Activated CD4-positive, alpha-beta T cell treated with anti-CD3 and anti-CD28 coated beads, Interleukin-2, Interleukin-4, amounts not matched to agents 100 ng/mL and 50 ng/mL, durations not matched to agents 16 hours and 8 hours (primary cell): ENCODE results near the gene PPP6R1.
"Not testable (repeated sequence)": the region's sequence is repeated elsewhere in the genome, so short reads cannot be mapped to it uniquely, and the experiment has no call there.

Source experiments
- DNase-seq: peaks from one replicate; pipeline ENCODE4 v3.0.0-alpha.2; 2020; ENCODE audit warnings: low spot score

PPP6R1 gene

DNA sequence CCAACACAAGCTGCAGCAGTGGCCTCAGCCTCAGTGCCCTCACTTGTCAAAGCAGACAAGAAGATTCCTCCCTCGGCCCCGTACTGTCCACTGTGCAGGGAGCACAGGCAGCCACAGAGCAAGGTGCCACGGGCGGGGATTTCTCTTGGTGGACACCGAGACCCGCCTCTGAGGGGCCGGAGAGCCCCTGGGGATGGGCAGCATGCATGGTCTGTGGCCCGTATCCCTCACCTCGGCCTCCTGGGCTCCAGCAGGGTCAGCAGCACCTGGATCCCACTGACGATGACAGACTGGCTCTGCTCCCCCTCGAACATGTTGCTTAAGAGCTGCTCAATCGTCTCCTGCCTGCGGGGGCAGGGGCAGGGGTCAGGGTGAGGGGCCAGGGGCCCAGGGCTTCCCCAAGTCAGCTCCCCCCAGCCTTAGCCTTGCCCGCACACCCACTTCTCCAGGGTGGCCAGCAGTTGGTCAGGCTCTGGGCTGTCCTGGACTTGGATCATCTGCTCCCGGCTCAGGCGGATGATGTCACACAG lies 16.8 kb downstream of the PPP6R1 start:
- DNase-seq: no peak

DNA sequence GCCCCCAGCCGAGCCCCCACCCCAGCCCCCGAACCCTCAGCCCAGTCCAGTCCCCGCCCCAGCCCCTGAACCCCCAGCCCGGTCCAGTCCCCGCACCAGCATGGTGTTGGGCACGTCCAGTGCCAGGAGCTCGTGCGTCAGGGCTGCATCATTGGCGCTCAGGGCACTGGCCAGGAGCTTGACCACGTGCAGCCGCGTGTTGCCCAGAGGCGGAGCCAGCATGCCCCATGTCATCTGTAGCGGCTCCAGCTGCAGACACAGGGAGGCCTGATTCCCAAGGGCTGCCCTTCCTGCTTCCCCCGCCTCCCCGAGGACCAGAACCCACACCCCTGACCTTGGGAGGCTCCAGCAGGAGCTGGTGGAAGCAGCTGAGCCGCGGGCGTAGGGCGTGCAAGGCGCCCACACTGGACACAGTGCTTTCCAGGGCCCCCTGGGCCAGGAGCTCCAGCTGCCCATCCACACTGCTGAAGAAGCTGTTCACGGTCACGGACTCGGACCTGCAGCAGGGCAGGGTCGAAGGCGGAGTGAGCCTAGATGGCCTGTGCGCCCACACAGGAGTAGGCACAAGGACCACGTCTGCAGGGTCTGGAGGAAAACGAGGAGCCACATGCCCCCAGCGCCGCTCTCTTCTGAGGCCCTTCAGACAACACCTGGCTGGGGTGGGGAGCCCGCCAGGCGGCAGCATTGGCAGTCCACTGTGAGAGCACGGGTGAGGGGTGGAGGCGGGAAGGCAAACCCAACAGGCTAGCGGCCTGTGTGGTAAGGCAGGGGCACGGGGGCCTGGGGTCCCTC lies 17.5 kb downstream of the PPP6R1 start:
- DNase-seq: no peak

- no peak for DNase-seq
Measured at GRCh38 chr19:55240713-55241020, 18.1 kb downstream of the PPP6R1 start.

DNA sequence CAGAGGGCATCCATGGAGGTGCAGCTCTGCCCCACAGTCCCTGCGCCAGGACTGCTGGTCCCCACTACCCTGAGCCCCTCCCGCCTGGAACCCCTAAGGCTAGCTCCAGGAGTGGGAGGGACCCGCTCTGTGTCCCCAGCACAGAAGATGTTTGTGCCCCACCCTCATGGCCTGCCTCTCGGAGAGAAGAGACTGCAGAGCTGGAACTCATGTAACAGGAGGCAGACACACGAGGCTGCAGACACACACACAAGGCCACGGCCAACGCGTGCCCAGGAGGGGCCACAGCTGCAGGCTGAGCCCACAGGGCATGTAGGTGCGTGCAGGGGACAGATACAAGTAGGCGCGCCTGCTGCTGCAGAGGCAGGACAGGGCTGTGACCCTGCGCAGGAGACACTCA lies 19.8 kb downstream of the PPP6R1 start:
- no peak for DNase-seq

- DNase-seq: no peak
Measured at GRCh38 chr19:55238030-55238429, 20.8 kb downstream of the PPP6R1 start.

- no peak for DNase-seq
Measured at GRCh38 chr19:55232986-55233385, 25.8 kb downstream of the PPP6R1 start.

- no peak for DNase-seq
Measured at GRCh38 chr19:55232286-55232602, 26.6 kb downstream of the PPP6R1 start.

- DNase-seq: no peak
Measured at GRCh38 chr19:55231391-55232285, 27.2 kb downstream of the PPP6R1 start.

GRCh38 chr19:55230780-55231179 lies 28.0 kb downstream of the PPP6R1 start:
- DNase-seq: no peak

GRCh38 chr19:55230329-55230728 lies 28.5 kb downstream of the PPP6R1 start:
- no peak for DNase-seq

DNA sequence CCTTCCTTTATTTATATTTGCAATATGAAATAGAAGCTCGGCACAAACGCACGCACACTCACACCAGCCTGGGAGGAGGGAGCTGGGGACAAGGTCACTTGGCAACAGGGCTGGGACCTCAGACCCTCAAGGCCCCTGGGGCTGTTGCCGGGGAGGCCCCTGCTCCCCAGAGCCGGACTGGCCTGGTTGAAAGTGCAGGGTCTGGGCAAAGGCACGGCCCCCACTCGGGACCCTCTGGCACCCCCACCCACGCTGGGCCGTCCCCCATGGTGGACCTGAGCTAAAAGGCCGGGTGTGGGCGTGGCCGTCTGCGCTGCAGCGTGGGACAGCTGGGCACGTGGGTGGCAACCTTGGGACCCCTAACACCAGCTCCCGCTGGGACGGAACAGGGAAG lies 29.0 kb downstream of the PPP6R1 start:
- no peak for DNase-seq

- no peak for DNase-seq
Measured at GRCh38 chr19:55229145-55229788, 29.6 kb downstream of the PPP6R1 start.

DNA sequence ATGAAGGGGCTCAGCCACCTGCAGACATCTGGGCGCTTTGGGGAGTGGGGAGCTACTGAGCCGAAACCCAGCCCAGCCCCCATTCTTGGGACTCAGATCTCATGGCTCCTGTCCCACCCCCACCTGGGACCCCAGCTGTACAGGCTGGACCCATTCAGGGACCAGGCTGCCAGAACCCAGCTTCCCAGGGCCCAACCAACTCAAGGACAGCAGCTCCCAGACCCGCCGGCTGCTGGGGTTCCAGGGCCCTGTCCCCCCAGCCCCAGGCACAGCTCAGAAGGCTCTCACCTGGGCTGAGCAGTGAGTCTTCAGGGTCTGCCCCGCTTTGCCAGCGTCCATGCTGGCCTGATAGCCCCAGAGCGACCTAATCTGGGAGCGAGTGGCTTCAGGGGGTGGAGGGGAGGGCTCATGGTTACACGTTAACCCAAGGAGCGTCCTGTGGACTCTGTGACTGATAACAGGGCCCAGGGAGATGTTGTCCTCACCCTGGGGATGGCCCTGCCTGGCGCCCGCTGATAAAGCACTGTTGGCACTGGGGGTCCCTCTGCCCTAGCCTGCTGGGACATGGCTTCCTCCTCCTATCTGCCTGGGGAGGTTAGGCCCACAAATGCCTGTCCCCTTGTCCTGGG lies 30.3 kb downstream of the PPP6R1 start, which contains the start of gene TMEM86B:
TSS of gene TMEM86B (minus strand) at position 361 of the 629 bp plus-strand sequence. CDS start at position 339, 22 bp downstream.
- DNase-seq: no peak

GRCh38 chr19:55228015-55228391 lies 30.8 kb downstream of the PPP6R1 start:
- no peak for DNase-seq

DNA sequence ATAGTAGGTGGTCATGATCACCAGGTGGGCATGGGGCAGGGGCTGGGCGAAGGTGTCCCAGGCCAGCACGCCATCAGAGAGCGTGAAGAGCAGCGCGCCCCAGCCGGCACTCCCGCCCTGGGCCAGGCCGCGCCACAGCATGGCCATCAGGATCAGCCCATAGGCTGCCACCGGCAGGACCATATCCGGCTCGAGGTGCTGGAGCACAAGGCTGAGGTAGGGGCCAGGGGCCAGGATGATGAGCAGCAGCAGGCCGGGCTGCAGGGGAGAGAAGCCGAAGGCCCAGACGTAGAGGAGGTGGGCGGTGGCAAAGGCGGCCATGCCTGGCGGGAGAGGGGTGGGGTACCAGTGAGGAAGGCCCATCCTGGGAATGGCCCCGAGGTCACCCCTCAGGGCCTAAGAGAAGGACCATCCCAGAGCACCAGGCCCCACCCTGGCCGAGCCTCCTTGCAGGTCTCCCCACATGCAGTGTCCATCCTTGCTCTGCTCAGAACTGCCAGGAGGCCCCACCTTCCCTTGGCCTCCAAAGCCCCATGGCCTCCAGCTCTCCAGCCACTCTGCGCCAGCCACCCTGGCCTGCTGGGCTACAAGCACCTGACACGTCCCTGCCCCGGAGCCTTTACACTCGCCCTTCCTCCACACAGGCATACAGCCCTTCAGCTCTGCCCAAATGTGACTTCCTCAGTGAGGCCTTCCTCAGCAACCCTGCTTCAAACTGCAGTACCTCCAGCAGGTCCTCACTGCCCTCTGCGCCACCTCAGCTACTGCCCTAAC lies 31.4 kb downstream of the PPP6R1 start:
- DNase-seq: no peak

DNA sequence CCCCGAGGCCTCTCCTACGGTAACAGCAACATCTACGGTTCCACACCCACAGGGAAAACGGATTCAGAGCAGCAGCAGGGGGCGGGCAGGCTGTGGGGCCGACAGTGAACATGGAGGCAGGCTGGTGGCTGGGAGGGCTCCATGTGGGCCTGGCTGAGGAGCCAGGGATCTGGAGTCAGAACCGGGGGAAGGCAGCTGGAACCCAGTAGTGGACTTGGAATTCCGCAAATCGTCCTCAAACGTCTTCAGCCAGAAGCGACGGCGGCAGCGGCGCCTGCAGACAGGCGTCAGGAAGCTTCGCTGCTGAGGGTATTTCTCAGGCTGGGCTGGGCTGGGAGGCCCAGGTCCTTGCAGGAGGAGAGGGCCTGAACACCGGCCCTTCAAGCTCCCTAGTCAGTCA lies 32.0 kb downstream of the PPP6R1 start:
- DNase-seq: no peak

DNA sequence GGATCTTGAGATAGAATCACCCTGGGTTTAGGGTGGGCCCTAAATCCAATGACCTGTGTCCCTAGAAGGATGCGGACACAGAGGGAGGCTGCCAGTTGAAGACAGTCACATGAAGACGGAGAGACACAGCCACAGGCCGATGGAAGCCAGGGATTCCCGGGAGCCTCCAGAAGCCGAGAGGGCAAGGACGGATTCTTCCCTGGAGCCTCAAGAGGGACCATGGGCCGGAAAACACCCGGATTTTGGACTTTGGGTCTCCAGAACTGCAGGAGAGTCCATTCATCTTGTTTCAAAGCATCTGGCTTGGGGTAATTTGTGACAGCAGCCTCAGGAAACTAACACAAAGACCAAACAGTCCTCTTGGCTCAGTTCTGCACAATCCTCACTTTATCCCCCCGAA lies 32.5 kb downstream of the PPP6R1 start:
- DNase-seq: no peak

DNA sequence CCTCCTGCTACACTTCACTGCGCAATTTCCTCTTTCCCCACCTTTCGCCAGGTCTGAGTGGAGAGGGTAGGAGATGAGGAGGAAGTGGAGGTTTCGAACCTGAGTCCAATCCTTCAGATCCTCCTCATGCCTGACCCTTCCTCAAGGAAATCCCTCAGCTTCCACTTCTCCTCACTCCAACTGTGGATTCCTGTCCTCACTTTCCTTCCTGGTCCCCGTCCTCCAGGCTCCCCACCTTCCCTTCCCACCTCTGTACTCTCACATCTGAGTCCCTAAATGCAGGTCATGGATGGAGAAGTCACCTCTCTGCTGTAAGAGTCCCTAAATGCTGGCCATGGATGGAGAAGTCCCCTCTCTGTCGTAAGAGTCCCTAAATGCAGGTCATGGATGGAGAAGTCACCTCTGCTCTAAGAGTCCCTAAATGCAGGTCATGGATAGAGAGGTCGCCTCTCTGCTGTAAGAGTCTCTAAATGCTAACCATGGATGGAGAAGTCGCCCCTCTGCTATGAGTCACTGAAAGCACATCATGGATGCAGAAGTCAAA lies 33.3 kb downstream of the PPP6R1 start:
- DNase-seq: no peak

GRCh38 chr19:55224679-55225414 lies 34.0 kb downstream of the PPP6R1 start:
- not testable (repeated sequence) for DNase-seq

GRCh38 chr19:55224038-55224665 lies 34.7 kb downstream of the PPP6R1 start:
- no peak for DNase-seq
